GM12873 (cell line): ENCODE measurements around the gene AURKAIP1.

Source experiments
- TF ChIP-seq, protein P1 (sequence below): IDR thresholded peaks from 2 replicates; pipeline ENCODE4 v1.5.1; 2012; ENCODE audit warnings: low read depth, mild to moderate bottlenecking, moderate library complexity, low read length, control low read depth; ENCODE audit not compliant: insufficient read depth; ENCODE audit errors: missing control alignments

AURKAIP1 gene

GRCh38 chr1:1373051-1373814 lies 1.8 kb downstream of the AURKAIP1 start:
- TF ChIP-seq, protein P1, sequence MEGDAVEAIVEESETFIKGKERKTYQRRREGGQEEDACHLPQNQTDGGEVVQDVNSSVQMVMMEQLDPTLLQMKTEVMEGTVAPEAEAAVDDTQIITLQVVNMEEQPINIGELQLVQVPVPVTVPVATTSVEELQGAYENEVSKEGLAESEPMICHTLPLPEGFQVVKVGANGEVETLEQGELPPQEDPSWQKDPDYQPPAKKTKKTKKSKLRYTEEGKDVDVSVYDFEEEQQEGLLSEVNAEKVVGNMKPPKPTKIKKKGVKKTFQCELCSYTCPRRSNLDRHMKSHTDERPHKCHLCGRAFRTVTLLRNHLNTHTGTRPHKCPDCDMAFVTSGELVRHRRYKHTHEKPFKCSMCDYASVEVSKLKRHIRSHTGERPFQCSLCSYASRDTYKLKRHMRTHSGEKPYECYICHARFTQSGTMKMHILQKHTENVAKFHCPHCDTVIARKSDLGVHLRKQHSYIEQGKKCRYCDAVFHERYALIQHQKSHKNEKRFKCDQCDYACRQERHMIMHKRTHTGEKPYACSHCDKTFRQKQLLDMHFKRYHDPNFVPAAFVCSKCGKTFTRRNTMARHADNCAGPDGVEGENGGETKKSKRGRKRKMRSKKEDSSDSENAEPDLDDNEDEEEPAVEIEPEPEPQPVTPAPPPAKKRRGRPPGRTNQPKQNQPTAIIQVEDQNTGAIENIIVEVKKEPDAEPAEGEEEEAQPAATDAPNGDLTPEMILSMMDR, result no peak

- TF ChIP-seq, protein P1, result peak; percentile 95
Measured at GRCh38 chr1:1371746-1372711, 3.0 kb downstream of the AURKAIP1 start.

- TF ChIP-seq, protein P1, result no peak
Measured at GRCh38 chr1:1371364-1371745, 3.7 kb downstream of the AURKAIP1 start.

DNA sequence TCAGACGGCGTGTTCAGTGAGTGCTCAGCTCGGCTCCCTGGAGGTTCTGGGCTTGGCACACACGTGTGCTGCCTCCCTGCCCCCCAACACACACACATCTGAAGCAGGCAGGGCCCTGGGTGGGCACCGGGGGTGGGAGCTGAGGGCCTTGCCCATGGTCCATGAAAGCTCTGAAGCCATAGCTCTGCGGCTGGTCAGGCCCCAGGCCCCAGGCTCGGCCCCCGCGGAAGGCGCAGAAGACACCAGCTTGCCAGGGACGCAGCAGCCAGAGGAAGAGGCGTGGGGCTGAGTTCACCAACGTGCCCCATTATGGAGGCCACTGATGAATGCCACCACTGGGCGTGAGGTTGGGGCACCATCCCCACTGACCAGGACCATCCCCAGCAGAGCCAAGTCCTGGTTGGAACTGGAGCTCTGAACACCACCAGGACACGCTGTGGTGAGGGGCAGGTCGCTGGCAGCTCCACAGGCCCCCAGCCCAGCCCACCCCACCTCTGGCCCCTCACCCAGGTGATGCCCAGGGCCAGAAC lies 4.2 kb downstream of the AURKAIP1 start:
- TF ChIP-seq, protein P1, result no peak

- TF ChIP-seq, protein P1, result no peak
Measured at GRCh38 chr1:1367315-1367714, 7.7 kb downstream of the AURKAIP1 start.

DNA sequence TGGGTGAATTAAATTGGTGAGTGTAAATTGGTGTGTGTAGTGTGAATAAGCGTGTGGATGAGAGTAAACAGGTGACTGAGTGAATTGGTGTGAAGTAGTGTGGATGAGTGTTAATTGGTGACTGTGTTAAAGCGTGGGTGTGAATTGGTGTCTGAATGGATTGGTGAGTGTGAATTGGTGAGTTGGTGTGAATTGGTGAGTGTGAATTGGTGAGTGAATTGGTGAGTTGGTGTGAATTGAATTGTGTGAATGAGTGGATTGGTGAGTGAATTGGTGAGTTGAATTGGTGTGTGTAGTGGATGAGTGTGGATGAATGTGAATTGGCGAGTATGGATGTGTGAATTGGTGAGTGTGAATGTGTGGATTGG lies 8.3 kb downstream of the AURKAIP1 start:
- TF ChIP-seq, protein P1, result no peak

DNA sequence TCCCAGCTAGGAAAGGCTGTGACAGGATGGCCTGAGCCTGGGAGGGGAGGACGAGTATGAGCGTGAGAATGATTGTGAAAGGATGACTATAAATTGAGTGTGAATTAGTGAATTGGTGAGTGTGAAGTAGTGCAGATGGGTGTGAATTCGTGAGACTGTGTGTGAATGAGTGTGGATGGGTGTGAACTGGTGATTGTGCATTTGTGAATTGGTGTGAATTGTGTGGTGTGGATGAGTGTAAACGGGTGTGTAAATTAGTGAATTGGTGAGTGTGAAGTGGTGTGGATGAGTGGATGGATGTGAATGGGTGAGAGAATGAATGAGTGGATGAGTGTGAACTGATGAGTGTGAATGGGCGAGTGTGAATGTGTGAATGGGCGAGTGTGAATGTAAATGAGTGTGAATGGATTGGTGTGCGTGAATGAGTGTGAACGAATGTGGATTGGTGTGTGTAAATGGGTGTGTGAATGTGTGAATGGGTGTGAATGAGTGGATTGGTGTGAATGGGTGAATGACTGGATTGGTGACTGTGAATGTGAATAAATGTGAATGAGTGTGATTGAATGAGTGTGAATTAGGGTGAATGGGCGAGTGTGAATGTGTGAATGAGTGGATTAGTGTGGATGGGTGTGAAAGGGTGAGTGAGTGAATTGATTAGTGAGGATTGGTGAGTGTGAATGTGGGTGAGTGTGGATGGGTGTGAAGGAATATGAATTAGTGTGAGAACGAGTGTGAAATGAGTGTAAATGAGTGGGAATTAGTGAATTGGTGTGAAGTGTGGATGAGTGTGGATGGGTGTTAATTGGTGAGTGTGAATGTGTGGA lies 8.9 kb downstream of the AURKAIP1 start:
- TF ChIP-seq, protein P1, result no peak
